WERI-Rb-1 (cell line): Measurements from ENCODE around the gene CCDC187.

Experiments used
- DNase-seq: peaks from one replicate; pipeline ENCODE4 v3.0.0-alpha.2; 2020
- H3K27ac ChIP-seq: fragments of 250-450 bp; sonication (Bioruptor Pico); 2 replicates; pipeline ENCODE4 v1.5.1; 2020; ENCODE audit warnings: mild to moderate bottlenecking, moderate library complexity
- H3K27me3 ChIP-seq: fragments of 250-450 bp; sonication (Bioruptor Pico); 2 replicates; pipeline ENCODE4 v1.5.1; 2021; ENCODE audit warnings: mild to moderate bottlenecking, low read depth, moderate library complexity; ENCODE audit not compliant: insufficient read depth, severe bottlenecking
- H3K36me3 ChIP-seq: fragments of 250-450 bp; sonication (Bioruptor Pico); 2 replicates; pipeline ENCODE4 v1.5.1; 2020; ENCODE audit warnings: mild to moderate bottlenecking, moderate library complexity
- H3K4me3 ChIP-seq: 2 replicates; pipeline ENCODE4 v1.5.1; 2011; ENCODE audit warnings: low read depth, mild to moderate bottlenecking, control low read depth, low read length
- H3K9me3 ChIP-seq: fragments of 250-450 bp; sonication (Bioruptor Pico); 2 replicates; pipeline ENCODE4 v1.5.1; 2021; ENCODE audit warnings: mild to moderate bottlenecking, moderate library complexity; ENCODE audit not compliant: severe bottlenecking
- TF ChIP-seq, protein P1 (sequence below): IDR thresholded peaks from 2 replicates; pipeline ENCODE4 v1.5.1; 2011; ENCODE audit warnings: low read depth, mild to moderate bottlenecking, control low read depth, inconsistent platforms, low read length

The CCDC187 gene

DNA sequence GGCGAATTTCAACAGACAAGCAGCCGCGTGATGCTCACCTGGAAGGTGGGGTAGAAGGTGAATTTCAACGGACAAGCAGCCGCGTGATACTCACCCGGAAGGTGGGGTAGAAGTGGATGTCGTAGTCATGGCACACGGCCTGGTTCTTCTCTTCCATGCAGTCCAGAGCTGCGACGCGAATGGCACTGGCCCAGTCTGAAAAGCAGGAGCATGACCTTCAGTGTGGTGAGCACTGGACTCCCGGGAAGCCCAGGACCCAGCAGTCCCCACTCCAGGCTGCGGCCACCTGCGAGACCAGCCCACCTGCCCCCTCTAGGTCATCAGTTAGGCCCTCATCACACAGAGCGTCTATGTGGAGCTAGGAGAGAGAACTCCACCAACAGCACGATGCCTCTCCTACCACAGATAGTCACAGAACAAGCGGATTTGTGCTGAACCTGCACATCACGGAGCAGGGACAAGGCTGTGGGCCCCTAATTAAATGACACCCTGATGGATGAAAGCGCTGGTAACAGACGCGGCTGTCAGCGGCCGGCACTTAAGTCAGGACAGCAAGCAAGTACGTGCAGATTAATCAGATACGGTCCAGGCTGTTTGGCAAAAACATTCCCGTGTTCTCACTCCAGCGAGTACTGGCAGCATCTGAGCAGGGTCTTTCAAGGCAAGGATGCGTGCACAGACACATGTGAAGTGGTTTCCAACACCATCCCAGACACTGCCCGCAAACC lies 77.0 kb downstream of the CCDC187 start:
- no peaks in the 10 kb centered on the region for H3K27me3 ChIP-seq
- H3K36me3 ChIP-seq = peaks cover 64% of the 10 kb centered on the region
- H3K9me3 ChIP-seq = no peaks in the 10 kb centered on the region
- peak overlapping the region; percentile 73 for H3K27ac ChIP-seq
- TF ChIP-seq, protein P1, sequence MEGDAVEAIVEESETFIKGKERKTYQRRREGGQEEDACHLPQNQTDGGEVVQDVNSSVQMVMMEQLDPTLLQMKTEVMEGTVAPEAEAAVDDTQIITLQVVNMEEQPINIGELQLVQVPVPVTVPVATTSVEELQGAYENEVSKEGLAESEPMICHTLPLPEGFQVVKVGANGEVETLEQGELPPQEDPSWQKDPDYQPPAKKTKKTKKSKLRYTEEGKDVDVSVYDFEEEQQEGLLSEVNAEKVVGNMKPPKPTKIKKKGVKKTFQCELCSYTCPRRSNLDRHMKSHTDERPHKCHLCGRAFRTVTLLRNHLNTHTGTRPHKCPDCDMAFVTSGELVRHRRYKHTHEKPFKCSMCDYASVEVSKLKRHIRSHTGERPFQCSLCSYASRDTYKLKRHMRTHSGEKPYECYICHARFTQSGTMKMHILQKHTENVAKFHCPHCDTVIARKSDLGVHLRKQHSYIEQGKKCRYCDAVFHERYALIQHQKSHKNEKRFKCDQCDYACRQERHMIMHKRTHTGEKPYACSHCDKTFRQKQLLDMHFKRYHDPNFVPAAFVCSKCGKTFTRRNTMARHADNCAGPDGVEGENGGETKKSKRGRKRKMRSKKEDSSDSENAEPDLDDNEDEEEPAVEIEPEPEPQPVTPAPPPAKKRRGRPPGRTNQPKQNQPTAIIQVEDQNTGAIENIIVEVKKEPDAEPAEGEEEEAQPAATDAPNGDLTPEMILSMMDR = no peak
- DNase-seq = peak; percentile 81
- peak overlapping the region; percentile 26 for H3K4me3 ChIP-seq

DNA sequence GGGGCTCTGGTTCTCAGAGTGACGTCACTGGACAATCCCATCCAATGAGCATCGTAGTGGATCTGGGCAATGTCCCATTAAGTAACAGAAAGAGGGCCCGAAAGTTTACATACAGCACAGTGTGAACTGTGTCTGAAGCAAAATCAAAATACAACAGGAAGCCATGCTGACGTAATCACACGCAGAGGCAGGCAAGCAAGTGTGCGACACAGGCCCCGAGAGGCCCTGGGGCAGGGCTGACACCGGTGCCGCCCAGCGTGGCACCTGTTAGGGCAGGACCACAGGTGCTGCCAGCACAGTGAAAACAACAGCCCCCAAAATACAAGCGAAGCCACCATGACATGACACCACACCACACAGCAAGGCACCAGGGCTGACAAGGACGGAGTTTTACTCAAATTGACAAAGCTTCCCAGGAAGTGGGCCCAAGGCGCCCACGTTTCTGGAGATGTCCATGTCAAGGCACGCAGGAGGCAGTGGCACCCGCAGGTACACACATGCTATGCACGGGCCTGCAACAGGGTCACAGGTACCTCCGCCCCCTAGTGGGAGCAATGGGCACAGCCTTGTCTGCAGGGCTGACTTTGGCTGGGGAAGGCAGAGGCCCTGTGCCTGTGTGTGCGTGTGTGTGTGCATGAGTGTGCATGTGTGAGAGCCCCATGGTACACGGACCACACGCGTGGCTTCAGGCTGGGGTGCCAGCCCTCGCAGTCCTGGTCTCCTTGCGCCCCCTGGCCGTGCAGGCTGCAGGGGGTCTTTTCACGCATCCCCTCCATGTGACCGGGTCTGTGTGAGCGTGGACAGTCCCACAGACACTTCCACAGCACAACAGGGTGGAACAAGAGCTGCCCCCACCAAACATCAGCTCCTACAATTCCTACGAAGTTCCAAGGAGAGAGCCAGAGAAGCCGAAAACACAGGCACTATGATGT lies 77.9 kb downstream of the CCDC187 start:
- H3K27ac ChIP-seq = peak overlapping the region; percentile 73
- peaks cover 65% of the 10 kb centered on the region for H3K36me3 ChIP-seq
- TF ChIP-seq, protein P1 = peak; percentile 99
- H3K9me3 ChIP-seq = no peaks in the 10 kb centered on the region
- peak; percentile 88 for DNase-seq
- peak overlapping the region; percentile 26 for H3K4me3 ChIP-seq
- H3K27me3 ChIP-seq = no peaks in the 10 kb centered on the region

DNA sequence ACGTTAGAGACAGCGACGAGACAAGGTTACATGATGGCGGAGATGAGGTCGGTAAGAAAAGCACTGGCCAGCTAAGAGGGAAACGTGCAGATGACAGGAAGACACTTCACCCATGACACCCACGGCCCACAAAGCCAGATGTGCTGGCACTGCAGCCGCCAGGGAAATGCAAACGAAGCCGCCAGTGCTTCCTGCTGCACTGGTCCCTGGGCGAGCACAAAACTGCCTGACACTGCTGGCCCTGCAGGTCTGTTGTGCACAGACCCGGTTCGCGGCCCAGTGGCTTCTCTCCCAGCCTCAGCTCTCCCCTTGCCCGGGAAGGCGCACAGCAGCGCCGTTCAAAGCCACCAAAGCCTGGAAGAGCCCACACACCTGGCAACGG lies 78.5 kb downstream of the CCDC187 start:
- H3K9me3 ChIP-seq = no peaks in the 10 kb centered on the region
- TF ChIP-seq, protein P1 = no peak
- no peak overlapping the region; the same call in none of the 2 replicates for H3K27ac ChIP-seq
- no peak overlapping the region for H3K4me3 ChIP-seq
- no peaks in the 10 kb centered on the region for H3K27me3 ChIP-seq
- H3K36me3 ChIP-seq = peaks cover 62% of the 10 kb centered on the region
- no peak for DNase-seq

DNA sequence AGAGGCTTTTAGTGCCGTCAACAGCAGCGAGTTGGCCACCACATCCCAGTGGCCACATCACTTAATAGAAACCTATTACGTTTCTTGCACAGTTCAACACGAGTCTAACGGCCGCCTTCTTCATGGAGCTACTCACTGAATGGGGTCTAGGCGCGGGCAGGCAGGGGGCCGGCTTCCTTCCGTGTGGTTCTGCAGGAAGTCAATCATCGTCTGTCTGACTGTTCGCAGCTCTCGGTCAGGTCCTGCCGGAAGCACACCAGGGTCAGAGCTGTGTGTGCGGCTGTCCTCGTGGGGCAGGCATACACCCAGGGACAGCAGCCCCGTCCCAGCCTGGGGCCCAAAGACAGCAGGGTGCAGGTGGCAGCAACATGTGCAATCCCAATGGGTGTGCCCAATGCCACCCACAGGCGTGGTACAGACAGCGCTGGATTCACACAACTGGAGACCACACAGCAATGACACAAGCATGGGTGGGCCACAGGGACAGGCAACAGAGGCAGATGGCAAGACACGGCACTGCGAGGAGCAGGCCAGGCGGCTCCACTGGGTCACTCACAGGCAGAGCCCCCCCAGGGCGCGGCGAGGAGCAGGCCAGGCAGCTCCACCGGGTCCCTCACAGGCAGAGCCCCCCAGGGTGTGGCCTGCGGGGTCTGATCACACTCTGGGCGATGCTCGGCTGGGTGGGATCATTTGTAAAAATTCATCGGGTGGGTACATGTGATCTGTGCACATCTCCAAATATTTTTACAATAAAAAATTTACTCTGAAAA lies 79.8 kb downstream of the CCDC187 start:
- TF ChIP-seq, protein P1 = no peak
- Histone ChIP-seq H3K27me3 (no peaks in the 10 kb centered on the region), H3K36me3 (peaks cover 60% of the 10 kb centered on the region), H3K4me3 (no peak overlapping the region), H3K9me3 (no peaks in the 10 kb centered on the region), H3K27ac (no peak overlapping the region)
- DNase-seq = no peak

DNA sequence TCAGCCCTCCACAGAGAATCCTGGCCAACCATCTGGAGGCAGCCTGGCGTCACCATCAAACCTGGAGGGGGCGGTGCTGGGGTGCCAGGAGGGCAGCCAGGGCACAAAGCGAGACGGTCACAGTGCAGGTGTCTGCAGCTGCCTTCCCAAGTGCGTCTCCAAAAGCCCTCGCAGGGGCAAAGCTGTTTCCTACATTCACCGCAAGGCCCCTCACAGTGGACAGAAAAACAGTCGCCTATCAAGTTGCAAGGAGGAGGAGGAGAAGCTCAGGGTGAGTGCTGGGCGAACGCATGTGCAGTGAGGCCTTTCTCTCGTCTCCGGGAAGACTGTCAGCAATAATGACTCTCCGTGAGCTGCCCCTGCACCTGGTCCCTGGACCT lies 81.0 kb downstream of the CCDC187 start:
- H3K36me3 ChIP-seq = peaks cover 67% of the 10 kb centered on the region

More for the DNA sequence above, 81.0 kb downstream of the CCDC187 start:
- Histone ChIP-seq H3K9me3 (no peaks in the 10 kb centered on the region), H3K27ac (peak overlapping the region; percentile 25; the same call in 1 of the 2 replicates), H3K27me3 (no peaks in the 10 kb centered on the region), H3K4me3 (no peak overlapping the region)
- TF ChIP-seq, protein P1 = no peak
- DNase-seq = no peak
